Heart left ventricle (tissue), 13 donors: ENCODE data around the gene ACAA2.

ENCODE experiments used
- POLR2A ChIP-seq, 2 donors: fragments of 450-650 bp; IDR thresholded peaks; one replicate each; pipeline ENCODE4 v1.6.1; 2017; ENCODE audit warnings: antibody characterized with exemption in 2 of 2, mild to moderate bottlenecking in 2 of 2, moderate library complexity in 2 of 2
- TF ChIP-seq, protein P1 (sequence below), 12 donors: fragments of 200-600 bp; sonication (generic) in 4 of 12; IDR thresholded peaks; one replicate each; pipeline versions ENCODE4 v1.5.0 to v1.8.0; 2018 to 2022; ENCODE audit warnings: antibody characterized with exemption in 12 of 12, mild to moderate bottlenecking in 5 of 12
- donor health status: ischemic (EF 13 %, LVEDD 7.1; RV severe dilation, severe dysfunction).
- donor health status: DM: no; HTN: yes; CAD: no.
- donor health status: DM: no; HTN: no; CAD: no.
- donor health status: ischemic (EF 25% LVEDD 6.9; RV normal size, moderate dysfunction).
- donor health status: ischemic (EF 25% LVEDD 5.7; RV mildly dilated, moderate dysfunction).
- donor health status: ischemic (EF 35%, LVEDD 5.7; RV mildly dilated, moderate dysfunction).
- donor health status: nonischemic (EF 11% LVEDD 7.7; RV severe dilation, severe dysfunction).
- donor health status: DM: yes; HTN: yes; CAD: no.
- donor health status: PGD.
- donor health status: ischemic (EF 29% LVEDD 5.4; RV normal size, mild dysfunction).
- donor health status: nonischemic (EF 23%, LVEDD 6.1; RV moderate dilation, normal function).

DNA sequence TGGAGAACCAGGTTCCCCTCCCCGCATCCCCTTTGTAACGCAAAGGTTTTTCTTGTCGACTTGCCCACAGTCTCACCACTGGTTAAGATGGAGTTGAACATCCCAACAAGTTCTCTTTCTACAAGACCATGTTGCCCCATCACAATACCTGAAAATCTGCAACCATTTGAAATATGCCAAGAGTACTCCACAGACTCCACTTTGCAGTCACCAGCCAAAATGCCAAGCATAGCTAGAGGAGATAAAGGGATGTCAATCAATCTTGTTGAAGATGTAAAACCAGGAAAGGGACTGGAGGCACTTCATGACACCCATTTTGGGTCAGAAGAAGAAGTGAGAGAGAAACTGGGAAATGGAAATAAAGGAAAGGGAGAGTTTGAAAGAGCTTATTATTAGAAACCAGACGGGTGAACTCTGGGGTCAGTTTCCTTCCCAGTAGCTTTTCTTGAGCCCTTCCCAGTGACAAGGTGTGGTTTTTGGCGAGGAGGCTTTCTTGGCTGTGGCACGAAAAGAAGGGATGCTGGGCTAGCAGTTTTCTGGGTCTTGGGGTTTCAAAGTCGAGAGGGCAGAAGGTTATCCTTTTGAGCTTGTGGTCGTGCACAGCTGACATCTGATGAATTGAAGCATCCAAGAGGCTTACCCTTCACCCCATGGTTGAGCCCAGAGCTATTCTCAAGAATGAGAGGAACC lies 79.3 kb downstream of the ACAA2 start:
- TF ChIP-seq POLR2A (IDR thresholded peaks at IDR 0.05): no peak
- TF ChIP-seq, protein P1, sequence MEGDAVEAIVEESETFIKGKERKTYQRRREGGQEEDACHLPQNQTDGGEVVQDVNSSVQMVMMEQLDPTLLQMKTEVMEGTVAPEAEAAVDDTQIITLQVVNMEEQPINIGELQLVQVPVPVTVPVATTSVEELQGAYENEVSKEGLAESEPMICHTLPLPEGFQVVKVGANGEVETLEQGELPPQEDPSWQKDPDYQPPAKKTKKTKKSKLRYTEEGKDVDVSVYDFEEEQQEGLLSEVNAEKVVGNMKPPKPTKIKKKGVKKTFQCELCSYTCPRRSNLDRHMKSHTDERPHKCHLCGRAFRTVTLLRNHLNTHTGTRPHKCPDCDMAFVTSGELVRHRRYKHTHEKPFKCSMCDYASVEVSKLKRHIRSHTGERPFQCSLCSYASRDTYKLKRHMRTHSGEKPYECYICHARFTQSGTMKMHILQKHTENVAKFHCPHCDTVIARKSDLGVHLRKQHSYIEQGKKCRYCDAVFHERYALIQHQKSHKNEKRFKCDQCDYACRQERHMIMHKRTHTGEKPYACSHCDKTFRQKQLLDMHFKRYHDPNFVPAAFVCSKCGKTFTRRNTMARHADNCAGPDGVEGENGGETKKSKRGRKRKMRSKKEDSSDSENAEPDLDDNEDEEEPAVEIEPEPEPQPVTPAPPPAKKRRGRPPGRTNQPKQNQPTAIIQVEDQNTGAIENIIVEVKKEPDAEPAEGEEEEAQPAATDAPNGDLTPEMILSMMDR (IDR thresholded peaks at IDR 0.05): no peak
